ENCODE results near the gene MOB3B. TPM values are rescaled to one million over a fixed set of nuclear protein-coding genes. Genes with fewer than 3 reads are reported as not detected.

Gene MOB3B
- polyA plus RNA-seq, 1 donor from 2014 or later, result 7.1 TPM

GRCh38 chr9:27387722-27388121 lies 141.9 kb downstream of the MOB3B start:
- Mint-ChIP-seq H3K36me3 (no peaks in the 10 kb centered on the region), H3K4me3 (no peak overlapping the region), H3K27me3 (peaks cover 1% of the 10 kb centered on the region), H3K27ac (peak overlapping the region in 1 of 3 donors; percentile 59), H3K4me1 (peaks cover 72 to 86% (median 73%) of the 10 kb centered on the region in 3 donors), H3K9me3 (no peaks in the 10 kb centered on the region)

GRCh38 chr9:27386571-27387091 lies 143.0 kb downstream of the MOB3B start:
- H3K4me3 Mint-ChIP-seq, result peak overlapping the region in 3 of 4 donors; percentile 9 to 44 (median 28)
- H3K27ac Mint-ChIP-seq, result peak overlapping the region; percentile 21 to 59 (median 57)
- no peaks in the 10 kb centered on the region for H3K9me3 Mint-ChIP-seq
- H3K4me1 Mint-ChIP-seq, result peaks cover 69 to 77% (median 69%) of the 10 kb centered on the region in 3 donors
- no peaks in the 10 kb centered on the region for H3K36me3 Mint-ChIP-seq
- peaks cover 1% of the 10 kb centered on the region for H3K27me3 Mint-ChIP-seq

DNA sequence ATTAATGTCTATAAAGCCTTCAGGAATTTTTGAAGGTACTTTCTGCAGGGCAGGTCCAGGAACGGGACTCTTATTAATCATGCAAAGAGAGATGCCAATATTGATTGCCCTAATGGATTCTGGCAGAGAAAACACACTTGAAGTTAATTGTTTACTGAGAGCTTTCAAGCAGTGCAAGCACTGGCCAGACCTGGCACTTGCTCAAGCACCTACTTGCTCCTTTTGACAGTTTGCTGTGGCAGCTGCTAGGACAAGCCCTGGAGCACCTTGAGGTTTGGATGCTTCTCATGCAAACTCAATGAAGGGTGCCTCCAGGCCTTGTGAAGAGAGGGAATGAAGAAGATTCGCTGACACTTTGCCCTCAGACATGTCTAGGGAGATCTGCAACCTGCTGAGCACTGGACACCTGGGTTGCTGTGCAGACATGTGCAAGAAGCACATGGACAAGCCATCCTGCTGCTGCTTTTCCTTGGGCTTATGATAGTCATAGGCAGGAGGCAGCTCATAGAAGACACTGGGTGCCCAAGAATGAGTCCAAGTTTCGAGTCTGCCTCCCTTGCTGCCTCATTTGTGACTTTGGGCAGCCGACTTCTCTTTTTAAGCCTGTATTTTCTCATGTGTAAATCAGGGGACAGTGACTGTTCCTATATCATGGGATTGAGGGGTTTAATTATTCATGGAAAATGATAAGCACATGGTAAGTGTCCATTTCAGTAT lies 143.8 kb downstream of the MOB3B start:
- peaks cover 1% of the 10 kb centered on the region for H3K27me3 Mint-ChIP-seq
- peaks cover 65 to 74% (median 67%) of the 10 kb centered on the region in 3 donors for H3K4me1 Mint-ChIP-seq

DNA sequence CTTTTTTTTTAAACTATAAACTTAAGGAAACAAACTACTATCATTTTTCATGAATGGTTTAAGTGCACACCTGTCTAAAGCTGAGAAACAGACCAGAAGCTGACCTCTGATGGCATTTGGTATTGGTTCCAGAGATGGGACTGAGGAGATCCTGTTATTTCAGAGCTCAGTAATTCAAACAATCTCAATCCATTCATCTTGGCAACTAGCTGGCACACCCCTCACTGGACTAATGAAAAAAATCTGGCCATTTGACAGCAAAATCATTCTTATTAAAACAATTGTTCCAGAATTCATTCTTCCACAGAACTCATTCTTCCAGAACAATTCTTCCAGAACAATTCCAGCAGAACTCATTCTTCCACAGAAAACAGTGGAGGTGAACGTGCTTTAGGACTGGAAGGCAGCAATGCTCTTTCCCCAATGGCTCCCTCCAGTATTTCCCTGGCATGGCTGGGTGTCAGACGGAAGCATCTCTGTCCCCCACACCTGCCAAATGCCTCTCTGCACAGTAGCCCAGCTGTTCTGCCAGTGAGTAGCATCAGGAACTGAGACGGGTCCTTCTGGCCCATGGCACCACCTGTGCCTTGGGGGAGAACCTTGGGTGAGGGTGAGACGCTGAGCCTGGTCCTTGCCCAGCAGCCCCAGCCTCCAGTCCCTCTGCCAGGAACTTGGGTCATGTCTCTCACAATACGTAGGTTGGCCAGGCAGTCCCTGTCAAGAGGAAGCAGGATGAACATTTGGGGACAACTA lies 145.2 kb downstream of the MOB3B start:
- Mint-ChIP-seq H3K4me1 (peaks cover 70 to 71% (median 71%) of the 10 kb centered on the region in 3 donors), H3K27me3 (peaks cover 1% of the 10 kb centered on the region), H3K36me3 (peaks cover under 1% of the 10 kb centered on the region), H3K4me3 (peak overlapping the region in 3 of 4 donors; percentile 33 to 61 (median 44)), H3K9me3 (no peaks in the 10 kb centered on the region), H3K27ac (peak overlapping the region; percentile 30 to 51 (median 49))

More for the DNA sequence above, 143.8 kb downstream of the MOB3B start:
- Mint-ChIP-seq H3K36me3 (no peaks in the 10 kb centered on the region), H3K4me3 (peak overlapping the region in 3 of 4 donors; percentile 28 to 72 (median 44)), H3K9me3 (no peaks in the 10 kb centered on the region), H3K27ac (peak overlapping the region in 2 of 3 donors; percentile 57 to 59)

GRCh38 chr9:27383524-27383923 lies 146.1 kb downstream of the MOB3B start:
- peaks cover 2% of the 10 kb centered on the region for H3K36me3 Mint-ChIP-seq
- peaks cover 1% of the 10 kb centered on the region for H3K27me3 Mint-ChIP-seq
- no peaks in the 10 kb centered on the region for H3K9me3 Mint-ChIP-seq
- peaks cover 72 to 74% (median 73%) of the 10 kb centered on the region in 3 donors for H3K4me1 Mint-ChIP-seq
- H3K4me3 Mint-ChIP-seq, result peak overlapping the region in 3 of 4 donors; percentile 1 to 87 (median 86)
- peak overlapping the region in 2 of 3 donors; percentile 9 to 51 for H3K27ac Mint-ChIP-seq

- Mint-ChIP-seq H3K27ac (peak overlapping the region in 2 of 3 donors; percentile 9 to 51), H3K27me3 (peaks cover 1% of the 10 kb centered on the region), H3K36me3 (peaks cover 2% of the 10 kb centered on the region), H3K4me1 (peaks cover 72 to 77% (median 72%) of the 10 kb centered on the region in 3 donors), H3K4me3 (peak overlapping the region in 2 of 4 donors; percentile 86 to 87), H3K9me3 (no peaks in the 10 kb centered on the region)
Observed at GRCh38 chr9:27382975-27383374, 146.6 kb downstream of the MOB3B start.

DNA sequence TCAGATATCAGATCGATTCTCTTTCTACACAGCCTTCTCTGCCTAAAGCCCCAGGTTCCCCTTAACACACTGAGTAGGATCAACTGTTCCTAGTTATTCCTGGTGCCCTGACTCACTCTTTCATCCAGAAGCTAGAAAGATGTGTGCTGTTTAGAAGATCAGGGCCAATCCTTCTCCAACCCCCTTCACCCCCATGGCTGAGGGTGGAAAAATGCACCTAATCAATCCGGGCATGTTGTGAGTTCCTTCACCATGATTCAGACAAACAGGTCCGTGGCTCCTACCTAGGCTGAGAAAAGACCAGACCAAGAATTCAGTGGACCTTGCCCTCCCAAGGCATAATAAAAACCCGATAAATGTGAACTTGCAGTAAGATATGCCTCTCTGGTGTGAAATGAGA lies 147.3 kb downstream of the MOB3B start:
- peak overlapping the region in 1 of 3 donors; percentile 51 for H3K27ac Mint-ChIP-seq

GRCh38 chr9:27379311-27380251 lies 150.0 kb downstream of the MOB3B start:
- H3K4me1 Mint-ChIP-seq, result peaks cover 53 to 66% (median 63%) of the 10 kb centered on the region in 3 donors
- no peaks in the 10 kb centered on the region for H3K9me3 Mint-ChIP-seq
- no peaks in the 10 kb centered on the region for H3K27me3 Mint-ChIP-seq
- H3K36me3 Mint-ChIP-seq, result peaks cover 2% of the 10 kb centered on the region
- peak overlapping the region in 2 of 4 donors; percentile 13 to 82 for H3K4me3 Mint-ChIP-seq
- peak overlapping the region; percentile 18 to 47 (median 32) for H3K27ac Mint-ChIP-seq

More for the DNA sequence above, 147.3 kb downstream of the MOB3B start:
- Mint-ChIP-seq H3K27me3 (peaks cover 1% of the 10 kb centered on the region), H3K4me1 (peaks cover 69 to 77% (median 70%) of the 10 kb centered on the region in 3 donors), H3K4me3 (peak overlapping the region in 2 of 4 donors; percentile 82 to 86), H3K36me3 (peaks cover 2% of the 10 kb centered on the region), H3K9me3 (no peaks in the 10 kb centered on the region)

DNA sequence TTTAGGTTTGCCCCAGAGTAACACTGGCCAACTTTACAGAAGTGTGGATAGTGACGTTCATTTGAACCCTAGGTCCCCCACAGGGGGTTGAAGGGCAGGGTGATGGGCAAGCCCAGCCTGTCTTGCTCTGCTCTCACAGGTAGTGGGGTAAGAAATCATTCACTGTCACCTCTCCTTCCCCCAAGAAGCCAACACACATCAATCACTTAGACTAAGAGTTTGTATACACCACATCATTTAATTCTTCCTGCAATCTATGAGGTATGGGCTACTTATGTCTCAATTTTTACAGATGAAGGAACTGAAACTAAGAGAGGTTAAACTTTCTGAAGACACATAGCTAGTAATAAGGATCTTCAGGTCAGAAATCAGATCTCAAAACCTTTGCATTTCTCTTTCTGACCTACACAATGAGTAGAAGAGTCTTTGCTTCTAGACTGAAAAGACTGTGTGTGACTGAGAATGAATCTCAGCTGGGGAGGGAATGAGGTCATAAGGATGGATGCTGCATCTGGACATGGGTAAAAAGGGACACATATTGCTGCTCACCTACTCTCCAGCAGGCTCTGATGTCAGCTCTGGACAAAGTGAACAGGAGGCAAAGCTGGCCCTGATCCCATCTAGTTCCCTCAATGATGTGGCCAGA lies 151.7 kb downstream of the MOB3B start:
- H3K36me3 Mint-ChIP-seq, result peaks cover 2% of the 10 kb centered on the region
- peak overlapping the region; percentile 18 to 71 (median 20) for H3K27ac Mint-ChIP-seq
- no peaks in the 10 kb centered on the region for H3K27me3 Mint-ChIP-seq
- H3K4me1 Mint-ChIP-seq, result peaks cover 38 to 54% (median 53%) of the 10 kb centered on the region in 3 donors
- peak overlapping the region; percentile 15 to 84 (median 64) for H3K4me3 Mint-ChIP-seq
- H3K9me3 Mint-ChIP-seq, result no peaks in the 10 kb centered on the region

GRCh38 chr9:27377147-27377807 lies 152.3 kb downstream of the MOB3B start:
- Mint-ChIP-seq H3K4me3 (peak overlapping the region; percentile 15 to 84 (median 70)), H3K27me3 (no peaks in the 10 kb centered on the region), H3K9me3 (no peaks in the 10 kb centered on the region), H3K4me1 (peaks cover 38 to 51% (median 47%) of the 10 kb centered on the region in 3 donors), H3K36me3 (peaks cover 2% of the 10 kb centered on the region), H3K27ac (peak overlapping the region; percentile 18 to 71 (median 20))

- Mint-ChIP-seq H3K27ac (no peak overlapping the region), H3K36me3 (peaks cover 6% of the 10 kb centered on the region), H3K9me3 (no peaks in the 10 kb centered on the region), H3K27me3 (no peaks in the 10 kb centered on the region), H3K4me3 (peak overlapping the region in 1 of 4 donors; percentile 39), H3K4me1 (peaks cover 36 to 55% (median 52%) of the 10 kb centered on the region in 3 donors)
Observed at GRCh38 chr9:27373851-27374250, 155.8 kb downstream of the MOB3B start.

DNA sequence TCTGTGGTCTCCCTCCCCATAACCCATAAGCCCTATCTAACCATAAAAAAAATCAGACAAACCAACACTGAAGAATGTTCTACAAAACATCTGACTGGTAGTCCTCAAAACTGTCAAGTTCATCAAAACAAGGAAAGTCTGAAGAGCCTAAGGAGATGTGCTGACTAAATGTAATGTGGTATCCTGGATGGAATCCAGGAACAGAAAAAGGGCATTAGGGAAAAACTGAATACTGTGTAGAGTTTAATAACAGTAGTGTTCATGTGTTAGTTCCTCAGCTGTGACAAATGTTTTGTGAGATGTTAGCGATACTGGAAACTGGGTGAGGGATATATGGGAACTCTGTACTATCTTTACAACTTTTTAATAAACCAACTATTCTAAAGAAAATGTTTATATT lies 157.0 kb downstream of the MOB3B start:
- Mint-ChIP-seq H3K36me3 (peaks cover 6% of the 10 kb centered on the region), H3K27me3 (no peaks in the 10 kb centered on the region), H3K4me1 (peaks cover 35 to 54% (median 51%) of the 10 kb centered on the region in 3 donors), H3K9me3 (no peaks in the 10 kb centered on the region), H3K4me3 (no peak overlapping the region), H3K27ac (peak overlapping the region in 2 of 3 donors; percentile 3 to 59)

DNA sequence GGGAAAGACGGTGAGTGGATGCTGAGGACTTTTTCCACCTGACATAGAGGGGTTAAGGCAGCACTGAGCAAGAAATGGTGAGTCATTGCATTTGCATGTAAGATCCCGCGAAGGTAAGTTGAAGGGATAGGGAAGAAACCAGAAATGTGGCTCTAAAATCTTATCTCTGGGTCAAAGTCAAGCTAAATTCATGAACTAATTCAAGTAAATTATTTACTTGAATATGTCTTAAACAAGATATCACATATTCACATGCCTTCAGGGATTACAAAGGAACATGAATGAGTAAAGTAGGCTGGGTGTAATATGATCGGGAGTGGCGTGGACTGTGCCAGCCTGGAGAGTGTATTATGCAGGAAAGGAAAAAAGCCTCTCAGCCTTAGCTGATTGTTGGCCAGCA lies 158.2 kb downstream of the MOB3B start:
- H3K27me3 Mint-ChIP-seq, result peaks cover 1% of the 10 kb centered on the region

More for the DNA sequence above, 158.2 kb downstream of the MOB3B start:
- Mint-ChIP-seq H3K9me3 (no peaks in the 10 kb centered on the region), H3K36me3 (peaks cover 6% of the 10 kb centered on the region), H3K4me3 (peak overlapping the region in 1 of 4 donors; percentile 41), H3K4me1 (peaks cover 38 to 55% (median 53%) of the 10 kb centered on the region in 3 donors), H3K27ac (peak overlapping the region in 1 of 3 donors; percentile 53)

Data from IgD-negative memory B cell (primary cell).